Rectal smooth muscle tissue (tissue), 1 donor: ENCODE measurements around the gene ACAD11.

ENCODE experiments used
- H3K27ac ChIP-seq: one replicate; pipeline ENCODE4 v1.7.0; 2013; ENCODE audit warnings: low read depth, low read length, inconsistent platforms
- H3K27me3 ChIP-seq: one replicate; pipeline ENCODE4 v1.7.0; 2013; ENCODE audit warnings: low read length; ENCODE audit not compliant: control insufficient read depth, insufficient read depth
- H3K36me3 ChIP-seq: one replicate; pipeline ENCODE4 v1.7.0; 2013; ENCODE audit warnings: low read length; ENCODE audit not compliant: control insufficient read depth, insufficient read depth
- H3K4me1 ChIP-seq: one replicate; pipeline ENCODE4 v1.7.0; 2013; ENCODE audit warnings: low read length; ENCODE audit not compliant: control insufficient read depth, insufficient read depth
- H3K4me3 ChIP-seq: one replicate; pipeline ENCODE4 v1.7.0; 2013; ENCODE audit warnings: low read length
- H3K9ac ChIP-seq: one replicate; pipeline ENCODE4 v1.7.0; 2013; ENCODE audit warnings: low read length

The ACAD11 gene

GRCh38 chr3:132595014-132595413, 64.6 kb downstream of the ACAD11 start:
- H3K4me1 ChIP-seq, result no peaks in the 10 kb centered on the region
- no peak overlapping the region for H3K27ac ChIP-seq
- H3K4me3 ChIP-seq, result no peak overlapping the region
- no peaks in the 10 kb centered on the region for H3K27me3 ChIP-seq
- no peak overlapping the region for H3K9ac ChIP-seq
- H3K36me3 ChIP-seq, result no peaks in the 10 kb centered on the region

DNA sequence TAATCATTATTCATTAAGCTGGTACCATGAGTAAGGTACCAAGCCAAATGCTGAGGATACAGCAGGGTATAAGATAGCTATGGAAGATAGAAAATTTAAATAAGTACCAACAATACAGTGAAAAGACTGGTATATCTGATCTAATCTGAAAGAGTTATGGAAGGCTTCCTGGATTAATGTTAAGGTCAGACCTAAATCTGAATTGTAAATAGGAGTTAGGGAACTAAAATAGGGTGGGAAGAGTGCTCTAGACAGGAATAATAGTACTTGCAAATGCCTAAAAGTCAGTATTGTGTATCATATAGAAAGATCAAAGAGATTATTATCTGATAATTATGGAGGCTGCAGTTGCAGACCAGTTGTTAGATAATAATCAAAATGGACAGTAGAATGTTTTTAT, 65.1 kb downstream of the ACAD11 start:
- no peaks in the 10 kb centered on the region for H3K36me3 ChIP-seq
- no peaks in the 10 kb centered on the region for H3K27me3 ChIP-seq
- H3K27ac ChIP-seq, result no peak overlapping the region
- no peak overlapping the region for H3K9ac ChIP-seq
- H3K4me3 ChIP-seq, result no peak overlapping the region
- no peaks in the 10 kb centered on the region for H3K4me1 ChIP-seq

GRCh38 chr3:132593947-132594323, 65.7 kb downstream of the ACAD11 start:
- no peak overlapping the region for H3K9ac ChIP-seq
- H3K4me1 ChIP-seq, result no peaks in the 10 kb centered on the region
- no peaks in the 10 kb centered on the region for H3K27me3 ChIP-seq
- no peaks in the 10 kb centered on the region for H3K36me3 ChIP-seq
- H3K4me3 ChIP-seq, result no peak overlapping the region
- H3K27ac ChIP-seq, result no peak overlapping the region

GRCh38 chr3:132593241-132593946, 66.2 kb downstream of the ACAD11 start:
- no peaks in the 10 kb centered on the region for H3K4me1 ChIP-seq
- H3K4me3 ChIP-seq, result no peak overlapping the region
- H3K9ac ChIP-seq, result no peak overlapping the region
- no peaks in the 10 kb centered on the region for H3K36me3 ChIP-seq
- H3K27me3 ChIP-seq, result no peaks in the 10 kb centered on the region
- H3K27ac ChIP-seq, result no peak overlapping the region

DNA sequence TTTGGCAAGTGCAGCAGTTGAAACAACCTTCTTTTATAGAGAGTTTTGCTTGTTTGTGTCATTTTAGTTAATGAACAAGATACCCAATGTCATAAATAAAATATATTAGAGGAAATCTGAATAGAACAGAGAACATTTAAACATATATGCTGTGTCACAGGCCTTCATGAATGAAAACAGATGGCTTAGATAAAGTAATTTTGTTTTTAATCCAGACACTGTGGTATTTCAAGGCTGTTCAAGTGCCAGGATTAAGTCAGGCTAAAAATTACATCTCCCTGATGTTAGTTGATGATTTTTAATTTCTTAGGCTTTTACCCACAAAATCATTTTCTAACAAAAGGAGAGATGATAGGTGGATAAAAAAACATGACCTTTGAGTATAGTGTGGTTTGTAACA, 67.4 kb downstream of the ACAD11 start:
- no peak overlapping the region for H3K4me3 ChIP-seq
- H3K27me3 ChIP-seq, result no peaks in the 10 kb centered on the region
- no peaks in the 10 kb centered on the region for H3K4me1 ChIP-seq
- H3K36me3 ChIP-seq, result no peaks in the 10 kb centered on the region
- H3K9ac ChIP-seq, result no peak overlapping the region
- H3K27ac ChIP-seq, result no peak overlapping the region

DNA sequence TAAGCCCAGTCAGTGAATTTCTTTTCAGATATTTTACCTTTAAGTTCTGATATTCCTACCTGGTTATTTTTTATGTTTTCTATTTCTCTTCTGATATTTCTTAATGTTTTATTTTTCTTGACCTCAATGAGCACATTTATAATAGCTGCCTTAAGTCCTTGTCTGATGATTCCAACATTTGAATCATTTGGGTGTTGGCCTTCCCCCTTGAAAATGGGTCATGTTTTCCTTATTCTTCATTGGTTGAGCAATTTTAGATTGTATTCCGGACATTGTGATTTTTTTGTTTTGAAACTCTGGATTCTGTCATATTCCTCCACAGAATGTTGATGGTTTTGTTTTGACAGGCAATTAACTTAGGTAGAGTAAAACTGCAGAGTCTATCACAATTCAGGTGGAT, 72.2 kb downstream of the ACAD11 start:
- Histone ChIP-seq H3K9ac (no peak overlapping the region), H3K4me3 (no peak overlapping the region), H3K27me3 (no peaks in the 10 kb centered on the region)

GRCh38 chr3:132573797-132574211, 85.8 kb downstream of the ACAD11 start:
- H3K27me3 ChIP-seq, result no peaks in the 10 kb centered on the region
- no peaks in the 10 kb centered on the region for H3K36me3 ChIP-seq
- H3K9ac ChIP-seq, result no peak overlapping the region
- H3K27ac ChIP-seq, result peak overlapping the region; percentile 22
- peaks cover 5% of the 10 kb centered on the region for H3K4me1 ChIP-seq
- no peak overlapping the region for H3K4me3 ChIP-seq

More for the DNA sequence above, 72.2 kb downstream of the ACAD11 start:
- no peaks in the 10 kb centered on the region for H3K36me3 ChIP-seq
- H3K27ac ChIP-seq, result no peak overlapping the region
- no peaks in the 10 kb centered on the region for H3K4me1 ChIP-seq

GRCh38 chr3:132570016-132570415, 89.6 kb downstream of the ACAD11 start:
- Histone ChIP-seq H3K4me1 (peaks cover 5% of the 10 kb centered on the region), H3K27ac (peak overlapping the region; percentile 45), H3K36me3 (no peaks in the 10 kb centered on the region), H3K27me3 (no peaks in the 10 kb centered on the region), H3K4me3 (no peak overlapping the region), H3K9ac (no peak overlapping the region)

DNA sequence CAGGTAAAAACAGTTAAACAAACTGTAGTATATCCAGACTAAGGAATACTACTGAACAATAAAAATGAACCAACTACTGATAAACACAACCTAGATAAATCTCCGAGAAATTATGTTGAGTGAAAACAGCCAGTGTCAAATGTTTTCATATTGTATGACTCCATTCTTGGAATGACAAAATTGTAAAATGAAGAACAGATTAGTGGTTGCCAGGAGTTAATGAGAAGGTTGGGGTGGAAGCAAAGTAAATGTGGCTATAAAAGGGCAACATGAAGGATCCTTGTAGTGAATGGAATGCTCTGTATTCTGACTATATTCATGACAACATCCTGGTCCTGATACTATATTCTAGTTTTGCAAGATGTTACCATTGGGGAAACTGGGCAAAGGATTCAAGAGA, 90.0 kb downstream of the ACAD11 start:
- Histone ChIP-seq H3K27ac (peak overlapping the region; percentile 45), H3K27me3 (no peaks in the 10 kb centered on the region)

DNA sequence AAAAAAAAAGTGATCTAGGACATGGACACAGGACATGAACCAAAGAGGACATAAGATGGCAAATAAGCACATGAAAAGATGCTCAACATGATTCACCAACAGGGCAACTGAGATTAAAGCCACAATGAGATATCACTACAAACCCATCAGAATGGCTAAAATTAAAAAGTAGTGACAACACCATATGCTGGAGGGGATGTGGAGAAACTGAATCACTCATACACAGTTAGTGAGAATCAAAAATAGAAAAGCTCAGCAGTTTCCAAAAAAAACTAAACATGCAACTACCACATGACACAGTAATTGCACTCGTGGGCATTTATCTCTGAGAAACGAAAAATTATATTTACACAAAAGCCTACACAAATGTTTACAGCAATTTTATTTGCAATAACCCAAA, 90.5 kb downstream of the ACAD11 start:
- H3K4me3 ChIP-seq, result no peak overlapping the region
- peaks cover 5% of the 10 kb centered on the region for H3K4me1 ChIP-seq
- H3K36me3 ChIP-seq, result no peaks in the 10 kb centered on the region
- peak overlapping the region; percentile 45 for H3K27ac ChIP-seq
- no peak overlapping the region for H3K9ac ChIP-seq
- no peaks in the 10 kb centered on the region for H3K27me3 ChIP-seq

More for the DNA sequence above, 90.0 kb downstream of the ACAD11 start:
- Histone ChIP-seq H3K9ac (no peak overlapping the region), H3K4me1 (peaks cover 5% of the 10 kb centered on the region), H3K4me3 (no peak overlapping the region), H3K36me3 (no peaks in the 10 kb centered on the region)

GRCh38 chr3:132568422-132568821, 91.2 kb downstream of the ACAD11 start:
- peaks cover 5% of the 10 kb centered on the region for H3K4me1 ChIP-seq
- no peak overlapping the region for H3K9ac ChIP-seq
- no peak overlapping the region for H3K27ac ChIP-seq
- no peaks in the 10 kb centered on the region for H3K36me3 ChIP-seq
- H3K27me3 ChIP-seq, result no peaks in the 10 kb centered on the region
- H3K4me3 ChIP-seq, result no peak overlapping the region

GRCh38 chr3:132564070-132564465, 95.5 kb downstream of the ACAD11 start:
- no peaks in the 10 kb centered on the region for H3K36me3 ChIP-seq
- no peaks in the 10 kb centered on the region for H3K4me1 ChIP-seq
- H3K9ac ChIP-seq, result no peak overlapping the region
- H3K27me3 ChIP-seq, result no peaks in the 10 kb centered on the region
- no peak overlapping the region for H3K27ac ChIP-seq
- H3K4me3 ChIP-seq, result no peak overlapping the region

- Histone ChIP-seq H3K4me3 (no peak overlapping the region), H3K36me3 (peaks cover 3% of the 10 kb centered on the region), H3K4me1 (no peaks in the 10 kb centered on the region), H3K27me3 (no peaks in the 10 kb centered on the region), H3K9ac (no peak overlapping the region), H3K27ac (no peak overlapping the region)
Measured at GRCh38 chr3:132563420-132564069, 96.1 kb downstream of the ACAD11 start.
